K562 (cell line): Measurements from ENCODE around the gene EIF5. TPM values are rescaled to one million over a fixed set of nuclear protein-coding genes. Genes with fewer than 3 reads are reported as not detected.

ENCODE experiments used
- ATAC-seq: fragments of 200-7000 bp; cut with Tn5 transposase; 3 replicates; pipeline ENCODE4 v1.9.1; 2020; ENCODE audit warnings: moderate library complexity
- BruUV-seq: library from RNA; stranded (reverse); fragments of 400-500 nt; replicated peaks from 2 replicates; lab custom pipeline; 2021; lab: Mats Ljungman, UMichigan
- CTCF ChIA-PET: fragments of 300-600 bp; formaldehyde crosslinking; extraction: SDS; loops from one replicate; lab custom pipeline; 2021; ENCODE audit warnings: low intra/inter-chr PET ratio; lab: Yijun Ruan, JAX
- POLR2A ChIA-PET: fragments of 300-600, 350-650 bp; sonication (Branson Sonifier 250); formaldehyde crosslinking; extraction: SDS; loops from one replicate; lab custom pipeline; 2021; ENCODE audit warnings: antibody characterized with exemption, inconsistent platforms; lab: Yijun Ruan, JAX
- DNase-seq, 4 experiments: peaks; one replicate each; pipeline versions ENCODE4 v3.0.0 to v3.0.0-alpha.2; 2011 to 2018; ENCODE audit warnings: low spot score in 3 of 4, mixed read lengths in 3 of 4; ENCODE audit errors: extremely low read depth in 1 of 4
- FAIRE-seq: peaks from 2 replicates; lab custom pipeline; 2011; peaks lifted over from hg19 to GRCh38; lab: Jason Lieb, UNC
- H2AFZ ChIP-seq: 2 replicates; pipeline ENCODE4 v1.6.0; 2011; ENCODE audit warnings: low read depth, low read length, control low read depth, inconsistent platforms
- H3K27ac ChIP-seq: fragments of 200-600 bp; 3 replicates; pipeline ENCODE4 v1.8.0; 2011; ENCODE audit warnings: low read depth, mild to moderate bottlenecking, control low read depth, inconsistent platforms, low read length, moderate library complexity, mixed read lengths; ENCODE audit errors: extremely low read depth
- H3K27me3 ChIP-seq, 2 experiments: fragments of 300-600 bp in 1 of 2; 2 replicates in 1 of 2; 3 replicates in 1 of 2; pipeline versions ENCODE4 v1.6.0 to v1.8.0; 2011; ENCODE audit warnings: inconsistent platforms in 2 of 2, low read length in 2 of 2, mild to moderate bottlenecking in 1 of 2, mixed read lengths in 1 of 2, moderate library complexity in 1 of 2; ENCODE audit not compliant: control insufficient read depth in 2 of 2, insufficient read depth in 2 of 2
- H3K36me3 ChIP-seq: fragments of 300-600 bp; 3 replicates; pipeline ENCODE4 v1.8.0; 2011; ENCODE audit warnings: mild to moderate bottlenecking, low read length, inconsistent platforms; ENCODE audit not compliant: control insufficient read depth, insufficient read depth
- H3K4me1 ChIP-seq, 2 experiments: fragments of 200-600 bp in 1 of 2; replicated peaks in 1 of 2; 2 replicates in 1 of 2; 3 replicates in 1 of 2; pipeline versions ENCODE4 v1.5.1 to v1.8.0; 2011; ENCODE audit warnings: inconsistent platforms in 2 of 2, low read length in 2 of 2, mild to moderate bottlenecking in 1 of 2, mixed read lengths in 1 of 2, moderate library complexity in 1 of 2; ENCODE audit not compliant: control insufficient read depth in 2 of 2, insufficient read depth in 2 of 2
- H3K4me2 ChIP-seq: 2 replicates; pipeline ENCODE4 v1.6.1; 2011; ENCODE audit warnings: low read length, control low read depth, inconsistent platforms, mixed read lengths; ENCODE audit not compliant: insufficient read depth
- H3K4me3 ChIP-seq: fragments of 200-600 bp; sonication (generic), shearing (Covaris generic); 2 replicates; pipeline ENCODE4 v1.5.1; 2016; ENCODE audit warnings: control low read depth, inconsistent platforms
- H3K79me2 ChIP-seq: fragments of 200-600 bp; 3 replicates; pipeline ENCODE4 v1.8.0; 2011; ENCODE audit warnings: low read length, inconsistent platforms; ENCODE audit not compliant: control insufficient read depth, insufficient read depth
- H3K9ac ChIP-seq, 2 experiments: 2 replicates each; pipeline versions ENCODE4 v1.6.0 to v1.6.1; 2011; ENCODE audit warnings: low read depth in 2 of 2, low read length in 2 of 2, control low read depth in 1 of 2, inconsistent platforms in 1 of 2, mild to moderate bottlenecking in 1 of 2, mixed read lengths in 1 of 2; ENCODE audit not compliant: insufficient read depth in 1 of 2
- H3K9me1 ChIP-seq: one replicate; pipeline ENCODE4 v1.6.0; 2011; ENCODE audit warnings: inconsistent platforms, mild to moderate bottlenecking, low read length, moderate library complexity; ENCODE audit not compliant: control insufficient read depth, insufficient read depth
- H3K9me3 ChIP-seq: replicated peaks from 2 replicates; pipeline ENCODE4 v1.5.1; 2011; ENCODE audit warnings: low read depth, low read length, inconsistent platforms; ENCODE audit not compliant: control insufficient read depth, insufficient read depth
- H4K20me1 ChIP-seq: replicated peaks from 2 replicates; pipeline ENCODE4 v1.6.1; 2011; ENCODE audit warnings: low read length, inconsistent platforms, mixed read lengths; ENCODE audit not compliant: control insufficient read depth, insufficient read depth
- BCOR ChIP-seq: fragments of 450-650 bp; IDR thresholded peaks from 2 replicates; pipeline ENCODE4 v1.6.1; 2016
- ZNF76 ChIP-seq: fragments of 250-450 bp; sonication (Bioruptor Pico); IDR thresholded peaks from 2 replicates; pipeline ENCODE4 v1.4.0; 2020; ENCODE audit warnings: mild to moderate bottlenecking, moderate library complexity, borderline replicate concordance
- WGBS: fragments of 100-300 bp; shearing (Covaris generic); methylation state at CpG from one replicate; pipeline ENCODE4 v1.1.6; 2016; ENCODE audit warnings: low coverage, mixed read lengths; ENCODE audit not compliant: insufficient coverage; ENCODE audit errors: missing lambda C conversion rate; 5-methylcytosine and 5-hydroxymethylcytosine counted together
- in situ Hi-C: fragments of 300-500 bp; cut with MboI; formaldehyde crosslinking; loops from 4 replicates; pipeline ENCODE4 v1.15.0; 2018; ENCODE audit warnings: inconsistent platforms, mixed read lengths
- intact Hi-C: fragments of 100-400 bp; cut with micrococcal nuclease; formaldehyde crosslinking; loops from 2 replicates; pipeline ENCODE4 v1.14.2; 2022
- polyA plus RNA-seq, 8 experiments: library from polyadenylated mRNA; depleted of rRNA in 4 of 8; stranded (reverse) in 5 of 8; unstranded in 3 of 8; fragments of >200 nt; fragmentation: Nextera tagmentation in 2 of 8; fragmentation: Illumina TruSeq in 1 of 8; extraction: Ambion mirVana in 2 of 8; extraction: Trizol in 1 of 8; gene quantifications; 2 replicates each; pipeline versions ENCODE4 v1.2.1 to v1.2.3, GENCODE V29; 2011 to 2014; ENCODE audit warnings: inconsistent platforms in 1 of 8, missing spikeins in 1 of 8
- total RNA-seq, 7 experiments: library from RNA; depleted of rRNA in 6 of 7; stranded (reverse); fragments of >200 nt in 6 of 7; fragmentation: Illumina TruSeq in 2 of 7; extraction: Trizol in 2 of 7; gene quantifications; 2 replicates each; pipeline versions ENCODE4 v1.2.1 to v1.2.3, GENCODE V29; 2011 to 2021; ENCODE audit warnings: low replicate concordance in 1 of 7
- TF ChIP-seq, protein P1 (sequence below): sonication (generic); formaldehyde crosslinking; IDR thresholded peaks from 2 replicates; pipeline ENCODE4 v1.8.1; 2023; ENCODE audit warnings: missing genetic modification reagents, mild to moderate bottlenecking, borderline replicate concordance

Gene EIF5
- total and polyA plus RNA-seq, 9 of the 15 experiments (the other 6 are each of a cell fraction or from before 2014, with no cell fraction given): 92.7 to 442 (median 190) TPM

DNA sequence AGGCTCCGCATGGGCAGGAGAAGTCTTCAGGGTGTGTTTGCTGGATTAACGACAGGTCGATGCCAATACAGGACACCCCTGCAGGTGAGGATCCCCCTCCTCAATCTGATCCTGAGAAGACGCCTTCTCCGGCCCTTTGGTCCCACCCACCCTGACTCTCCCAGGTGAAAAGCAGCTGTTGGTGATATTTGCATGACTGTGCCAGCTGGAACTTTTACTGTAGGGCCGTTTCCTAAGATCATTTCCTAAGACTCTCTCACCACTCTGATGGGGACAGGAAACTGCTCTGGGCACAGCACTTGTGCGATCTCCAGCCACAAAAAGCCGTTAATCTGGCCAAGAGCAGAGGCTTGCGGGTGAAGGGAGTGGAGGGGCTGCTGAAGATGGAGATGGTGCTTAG, 16.8 kb upstream of the EIF5 start (continued):
- TF ChIP-seq, protein P1, sequence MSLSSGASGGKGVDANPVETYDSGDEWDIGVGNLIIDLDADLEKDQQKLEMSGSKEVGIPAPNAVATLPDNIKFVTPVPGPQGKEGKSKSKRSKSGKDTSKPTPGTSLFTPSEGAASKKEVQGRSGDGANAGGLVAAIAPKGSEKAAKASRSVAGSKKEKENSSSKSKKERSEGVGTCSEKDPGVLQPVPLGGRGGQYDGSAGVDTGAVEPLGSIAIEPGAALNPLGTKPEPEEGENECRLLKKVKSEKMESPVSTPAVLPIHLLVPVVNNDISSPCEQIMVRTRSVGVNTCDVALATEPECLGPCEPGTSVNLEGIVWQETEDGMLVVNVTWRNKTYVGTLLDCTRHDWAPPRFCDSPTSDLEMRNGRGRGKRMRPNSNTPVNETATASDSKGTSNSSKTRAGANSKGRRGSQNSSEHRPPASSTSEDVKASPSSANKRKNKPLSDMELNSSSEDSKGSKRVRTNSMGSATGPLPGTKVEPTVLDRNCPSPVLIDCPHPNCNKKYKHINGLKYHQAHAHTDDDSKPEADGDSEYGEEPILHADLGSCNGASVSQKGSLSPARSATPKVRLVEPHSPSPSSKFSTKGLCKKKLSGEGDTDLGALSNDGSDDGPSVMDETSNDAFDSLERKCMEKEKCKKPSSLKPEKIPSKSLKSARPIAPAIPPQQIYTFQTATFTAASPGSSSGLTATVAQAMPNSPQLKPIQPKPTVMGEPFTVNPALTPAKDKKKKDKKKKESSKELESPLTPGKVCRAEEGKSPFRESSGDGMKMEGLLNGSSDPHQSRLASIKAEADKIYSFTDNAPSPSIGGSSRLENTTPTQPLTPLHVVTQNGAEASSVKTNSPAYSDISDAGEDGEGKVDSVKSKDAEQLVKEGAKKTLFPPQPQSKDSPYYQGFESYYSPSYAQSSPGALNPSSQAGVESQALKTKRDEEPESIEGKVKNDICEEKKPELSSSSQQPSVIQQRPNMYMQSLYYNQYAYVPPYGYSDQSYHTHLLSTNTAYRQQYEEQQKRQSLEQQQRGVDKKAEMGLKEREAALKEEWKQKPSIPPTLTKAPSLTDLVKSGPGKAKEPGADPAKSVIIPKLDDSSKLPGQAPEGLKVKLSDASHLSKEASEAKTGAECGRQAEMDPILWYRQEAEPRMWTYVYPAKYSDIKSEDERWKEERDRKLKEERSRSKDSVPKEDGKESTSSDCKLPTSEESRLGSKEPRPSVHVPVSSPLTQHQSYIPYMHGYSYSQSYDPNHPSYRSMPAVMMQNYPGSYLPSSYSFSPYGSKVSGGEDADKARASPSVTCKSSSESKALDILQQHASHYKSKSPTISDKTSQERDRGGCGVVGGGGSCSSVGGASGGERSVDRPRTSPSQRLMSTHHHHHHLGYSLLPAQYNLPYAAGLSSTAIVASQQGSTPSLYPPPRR (CRISPR knock-in tag): no peak
- no peak for TF ChIP-seq BCOR
- TF ChIP-seq, all 486 proteins: peak for 0

DNA sequence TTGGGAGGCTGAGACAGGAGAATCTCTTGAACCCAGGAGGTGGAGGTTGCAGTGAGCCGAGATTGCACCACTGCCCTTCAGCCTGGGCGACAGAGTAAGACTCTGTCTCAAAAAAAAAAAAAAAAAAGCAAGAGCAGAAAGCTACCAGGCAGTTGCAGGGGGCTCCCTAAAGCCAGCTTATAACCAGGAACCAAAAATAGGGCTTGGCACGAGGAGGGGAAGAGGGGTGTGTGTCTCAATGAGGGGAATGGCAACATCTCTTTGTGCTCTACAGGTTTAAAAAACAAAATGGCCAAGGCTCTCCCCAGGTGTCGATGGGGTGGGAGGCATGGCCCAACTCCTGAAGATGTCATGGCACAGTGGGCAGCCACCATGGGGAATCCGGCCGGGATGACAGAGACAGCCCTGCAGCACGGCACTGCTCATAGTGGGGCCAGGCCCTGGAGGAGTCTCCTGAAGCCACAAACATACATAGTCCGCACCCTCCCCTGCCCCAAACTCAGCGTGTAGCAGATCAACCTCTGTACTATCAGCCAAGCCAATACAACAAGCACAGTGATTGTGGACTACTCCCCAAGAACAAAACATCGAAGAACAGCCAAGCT, 16.0 kb upstream of the EIF5 start:
- H3K27me3 ChIP-seq: no peaks in the 10 kb centered on the region
- WGBS: 33% methylated on average over 4 of the region's 10 CpGs
- H3K27ac ChIP-seq: no peak overlapping the region
- H3K4me1 ChIP-seq: peaks cover 20 to 35% of the 10 kb centered on the region in 2 experiments
- ATAC-seq (no peak), FAIRE-seq (no peak), DNase-seq (no peak)
- no peak overlapping the region for H3K4me3 ChIP-seq
- CTCF ChIA-PET: interaction anchor here (0.6 kb wide), 1 partner anchor 285 kb away, joined by 5 read pairs; no protein-coding TSS in a partner anchor
- H4K20me1 ChIP-seq: no peaks in the 10 kb centered on the region
- POLR2A ChIA-PET: interaction anchor here (1.0 to 1.2 kb wide), 2 partner anchors 17 to 28 kb away, joined by 5 to 7 read pairs; partner anchors contain the start of gene EIF5
- peak overlapping the region in 1 of 2 experiments; percentile 68; a peak in 1 of 4 replicates for H3K9ac ChIP-seq
- no peak overlapping the region for H3K4me2 ChIP-seq
- H3K79me2 ChIP-seq: no peaks in the 10 kb centered on the region
- no TSS peak for BruUV-seq
- peak overlapping the region; percentile 55; the same call in 1 of the 2 replicates for H2AFZ ChIP-seq
- no peaks in the 10 kb centered on the region for H3K9me3 ChIP-seq
- no peak for TF ChIP-seq ZNF76 (CRISPR knock-in tag)
- in situ Hi-C loops (no loop called here), intact Hi-C loops (no loop called here)
- H3K36me3 ChIP-seq: no peaks in the 10 kb centered on the region
- H3K9me1 ChIP-seq: no peaks in the 10 kb centered on the region
